Measurements from ENCODE around the gene TMEM121B.
A peak's percentile ranks its signal among the peaks of the same experiment; 100 is the strongest.
"Not testable (repeated sequence)": the region's sequence is repeated elsewhere in the genome, so short reads cannot be mapped to it uniquely, and the experiment has no call there.

Gene TMEM121B

DNA sequence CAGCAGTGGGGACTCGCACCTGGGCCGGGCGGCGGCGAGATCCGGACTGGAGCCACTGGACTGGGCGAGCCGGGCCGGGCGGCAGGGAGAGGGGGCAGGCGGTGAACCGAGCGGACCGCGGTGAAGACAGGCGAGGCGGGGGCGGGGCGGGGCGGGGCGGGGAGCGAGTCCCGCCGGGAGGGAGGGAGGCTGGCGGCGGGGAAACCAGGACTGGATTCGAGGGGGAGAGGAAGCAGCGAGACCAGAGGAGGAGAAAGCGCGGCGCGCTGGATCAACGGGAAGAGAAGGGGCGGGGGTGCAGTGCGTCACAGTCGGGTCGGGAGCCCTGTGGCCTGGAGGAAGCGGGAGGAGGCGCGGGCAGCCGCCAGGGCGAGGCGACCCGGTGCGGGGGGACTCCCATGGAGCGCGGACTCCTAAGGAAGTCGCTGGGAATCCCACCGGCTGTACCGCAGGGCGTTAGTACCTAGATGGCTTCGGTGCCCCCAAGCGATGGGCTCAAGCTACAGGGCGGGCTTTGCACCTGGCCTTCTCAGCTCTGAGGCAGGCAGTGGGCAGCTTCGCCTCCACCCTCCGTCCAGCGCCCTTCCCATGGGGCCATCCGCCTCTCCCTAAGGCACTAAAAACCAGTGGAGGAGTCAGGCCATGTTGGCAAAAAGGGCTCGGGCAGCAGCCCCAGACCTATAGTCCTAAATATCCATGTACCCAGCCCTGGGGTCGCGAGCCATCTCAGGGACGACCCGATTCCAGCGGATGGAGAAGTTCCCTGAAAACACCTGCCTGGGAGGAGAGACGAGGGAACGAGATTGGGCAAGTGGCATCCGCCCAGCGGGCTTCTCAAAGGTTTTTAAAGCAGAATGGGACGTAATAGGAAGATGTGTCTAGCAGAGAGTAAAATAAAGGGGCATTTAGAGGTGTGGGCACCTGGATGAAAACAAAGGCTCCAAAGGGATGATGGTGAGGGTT, at the start of gene TMEM121B:
Gene TMEM121B (minus strand): TSS at position 128 of the 963 bp plus-strand sequence. CDS start 233 bp downstream, outside the sequence.
- no peak for DNase-seq (ENCODE audit: low read depth in 2 of 2)

DNA sequence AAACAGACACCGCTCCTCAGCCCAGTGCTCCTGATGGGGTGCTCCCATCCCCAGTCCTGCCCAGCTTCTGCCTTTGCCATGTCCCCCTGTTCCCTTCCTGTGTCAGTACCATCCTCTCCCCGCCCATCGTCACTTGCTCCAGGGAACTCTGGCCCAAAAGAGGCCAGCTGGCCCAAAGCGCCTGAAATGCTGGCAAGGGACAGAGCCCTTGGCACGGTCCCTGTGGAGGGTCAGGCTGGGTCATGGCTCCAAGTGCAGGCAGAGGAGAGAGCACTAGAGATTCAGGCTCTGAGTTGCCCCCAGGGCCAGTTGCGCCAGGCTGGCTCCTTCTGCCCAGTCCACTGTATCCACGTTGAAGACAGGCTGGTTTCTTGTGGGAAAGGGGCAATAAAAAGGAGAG, 46.3 kb upstream of the TMEM121B start:
- no peak for DNase-seq (ENCODE audit: low read depth in 2 of 2)

DNA sequence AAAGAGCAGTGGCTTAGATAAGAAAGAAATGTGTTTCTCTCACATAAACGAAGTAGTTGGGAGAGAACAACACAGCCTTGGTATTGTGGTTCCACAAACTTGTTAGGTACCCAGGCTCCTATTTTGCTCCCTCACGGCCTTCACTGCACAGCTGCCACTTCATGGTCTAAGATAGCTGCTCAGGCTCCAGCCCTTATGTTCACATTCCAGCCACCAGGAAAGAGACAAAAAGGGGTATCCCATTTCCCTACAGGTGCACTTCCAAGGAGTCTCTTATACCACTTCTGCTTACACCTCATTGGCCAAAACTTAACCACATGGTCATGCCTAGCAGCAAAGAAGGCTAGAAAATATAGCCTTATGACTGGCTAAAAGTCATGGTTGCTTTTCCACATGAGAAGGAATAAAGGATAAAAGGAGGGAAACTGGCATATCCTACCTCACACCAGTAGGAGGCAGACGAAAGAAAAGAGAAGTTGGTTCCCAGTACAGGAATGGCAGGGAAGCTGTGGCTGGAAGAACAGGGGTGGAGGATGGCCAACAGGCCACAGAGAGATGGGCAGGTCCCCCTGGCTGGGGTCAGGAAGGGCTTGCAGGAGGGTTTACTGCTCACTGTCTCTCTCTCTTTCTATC, 43.3 kb upstream of the TMEM121B start:
- DNase-seq (ENCODE audit: low read depth in 2 of 2), result no peak

DNA sequence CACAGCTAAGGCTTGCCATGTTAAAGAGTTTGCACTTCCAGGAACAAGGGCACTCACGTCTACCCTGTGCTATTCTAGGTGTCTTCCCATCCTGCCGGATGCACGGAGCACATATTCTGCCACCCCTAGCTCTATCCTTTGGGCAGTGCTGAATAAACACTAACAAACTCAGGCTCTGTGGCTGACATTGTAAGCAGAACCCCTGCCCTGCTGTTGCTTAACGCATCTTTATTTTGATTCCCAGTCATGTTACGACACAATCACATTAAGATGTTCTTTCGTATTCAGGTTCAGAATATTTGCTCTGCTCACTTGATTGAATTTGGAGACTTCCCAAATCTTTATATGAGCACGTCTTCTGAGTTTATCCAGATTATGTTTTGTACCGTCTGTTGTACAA, 41.6 kb upstream of the TMEM121B start:
- no peak for DNase-seq (ENCODE audit: low read depth in 2 of 2)

DNA sequence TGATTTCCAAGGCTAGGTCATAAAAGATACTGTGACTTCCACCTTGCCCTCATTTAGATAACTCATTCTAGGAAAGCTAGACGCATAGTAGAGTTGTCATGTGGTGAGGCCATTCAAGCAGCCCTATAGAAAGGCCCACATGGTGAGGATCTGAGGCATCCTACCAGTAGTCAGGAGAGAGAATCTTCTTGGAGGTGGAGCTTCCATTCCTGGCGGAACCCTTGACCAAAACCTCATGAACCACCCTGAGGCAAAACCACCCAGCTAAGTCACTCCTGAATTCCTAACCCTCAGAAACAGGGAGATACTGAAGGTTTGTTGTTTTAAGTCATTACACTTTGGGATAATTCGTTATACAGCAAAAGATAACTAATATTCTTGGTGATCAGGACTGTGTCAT, 40.8 kb upstream of the TMEM121B start:
- no peak for DNase-seq (ENCODE audit: low read depth in 2 of 2)

DNA sequence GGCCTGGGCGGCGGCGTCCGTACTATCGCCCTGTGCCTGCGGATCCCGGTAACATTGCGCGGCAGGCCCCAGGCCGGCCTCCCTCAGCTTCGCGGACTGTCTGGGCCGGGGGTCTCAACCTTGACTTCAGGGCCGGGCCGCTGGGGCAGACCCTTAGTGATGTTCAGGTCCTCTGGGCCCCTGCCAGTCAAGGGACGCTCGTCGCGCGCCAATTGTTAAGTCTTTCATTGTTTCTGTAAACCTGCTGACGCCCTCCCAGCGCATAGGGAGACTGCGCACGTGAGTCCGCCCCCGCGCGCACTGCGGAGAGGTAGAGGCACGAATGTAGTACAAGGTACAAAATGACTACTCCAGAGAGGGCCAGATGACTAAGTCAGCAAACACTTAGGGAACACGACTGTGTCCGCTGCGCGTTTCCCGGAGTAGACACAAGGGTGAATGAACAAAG, 38.4 kb upstream of the TMEM121B start:
- DNase-seq (ENCODE audit: low read depth in 2 of 2), result peak; percentile 25 to 30

DNA sequence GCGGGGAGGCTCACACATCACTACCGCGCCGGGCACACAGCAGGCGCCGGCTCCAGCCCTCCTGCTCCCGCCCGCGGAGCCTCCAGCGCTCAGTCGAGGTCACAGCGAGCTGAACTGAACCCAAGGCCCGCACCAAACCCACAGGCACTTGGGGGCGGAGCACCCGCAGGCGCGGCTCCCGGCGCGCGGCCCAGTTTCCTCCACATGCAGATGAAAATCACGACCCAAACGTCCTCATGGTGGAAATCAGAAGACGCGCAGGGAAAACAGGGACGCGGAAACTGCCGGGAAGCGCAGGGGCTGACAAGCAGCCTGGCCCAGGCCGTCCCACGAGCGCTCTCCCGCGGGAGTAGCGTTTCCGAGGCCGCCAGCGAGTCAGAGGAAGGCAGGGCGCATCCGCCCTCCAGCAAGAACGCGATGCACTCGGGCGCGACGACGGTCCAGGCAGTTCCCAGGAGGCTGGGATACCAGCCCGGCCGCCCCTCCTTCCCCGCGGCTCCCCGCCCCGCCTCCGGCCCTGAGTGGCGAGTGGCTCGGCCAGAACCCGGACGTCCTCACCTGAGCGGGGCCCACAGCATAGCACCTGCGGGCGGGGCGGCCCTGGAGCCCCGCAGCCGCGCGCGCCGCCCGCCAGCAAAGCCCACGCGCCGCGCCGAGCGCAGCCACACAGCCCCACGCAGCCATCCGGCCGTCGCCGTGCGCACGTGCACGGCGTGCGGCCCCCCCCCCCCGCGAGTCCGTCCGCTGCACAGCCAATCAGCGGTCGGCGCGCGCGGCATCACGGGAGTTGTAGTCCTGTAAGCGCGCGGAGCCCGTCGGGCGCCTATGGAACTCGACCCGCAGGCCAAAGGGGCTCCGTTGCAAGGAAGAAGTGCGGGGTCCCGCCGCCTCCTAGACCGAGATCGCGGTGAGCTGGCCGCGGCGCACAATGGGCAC, 37.7 kb upstream of the TMEM121B start, which contains the start of gene HDHD5:
Gene HDHD5 (minus strand): TSS at position 710 of the 936 bp plus-strand sequence. CDS start 26 bp downstream, at position 684.
- peak; percentile 81 to 86 for DNase-seq (ENCODE audit: low read depth in 2 of 2)

DNA sequence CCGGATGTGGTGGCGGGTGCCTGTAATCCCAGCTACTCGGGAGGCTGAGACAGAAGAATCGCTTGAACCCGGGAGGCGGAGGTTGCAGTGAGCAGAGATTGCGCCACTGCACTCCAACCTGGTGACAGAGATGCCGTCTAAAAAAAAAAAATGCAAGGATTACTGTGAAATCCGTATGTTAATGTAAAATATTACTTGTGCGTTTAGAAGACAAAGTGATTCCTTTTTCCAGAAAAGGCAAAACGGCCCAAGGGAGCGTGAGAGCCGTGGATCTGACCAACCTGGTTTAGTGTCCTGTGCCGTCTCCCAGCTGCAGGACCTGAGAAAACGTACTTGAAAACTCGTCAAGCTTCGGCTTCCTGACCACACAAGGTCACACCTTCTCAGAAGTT, 37.0 kb upstream of the TMEM121B start:
- DNase-seq (ENCODE audit: low read depth in 2 of 2), result no peak

DNA sequence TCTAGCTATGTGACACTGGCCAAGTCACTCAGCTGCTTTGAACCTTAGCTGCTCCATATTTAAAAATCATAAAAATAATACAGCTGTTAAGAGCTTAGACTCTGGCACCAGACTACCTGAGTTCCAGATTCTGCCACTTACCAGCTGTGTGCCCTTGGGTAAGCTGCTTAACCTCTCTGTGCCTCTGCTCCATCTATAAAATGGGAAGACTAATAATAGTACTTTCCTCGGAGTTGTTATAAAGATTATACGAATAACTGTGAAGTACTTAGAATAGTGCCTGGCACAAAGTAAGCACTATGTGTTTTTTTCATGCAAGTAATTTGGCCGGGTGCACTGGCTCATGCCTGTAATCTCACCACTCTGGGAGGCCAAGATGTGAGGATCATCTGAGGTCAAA, 36.6 kb upstream of the TMEM121B start:
- DNase-seq (ENCODE audit: low read depth in 2 of 2), result no peak

DNA sequence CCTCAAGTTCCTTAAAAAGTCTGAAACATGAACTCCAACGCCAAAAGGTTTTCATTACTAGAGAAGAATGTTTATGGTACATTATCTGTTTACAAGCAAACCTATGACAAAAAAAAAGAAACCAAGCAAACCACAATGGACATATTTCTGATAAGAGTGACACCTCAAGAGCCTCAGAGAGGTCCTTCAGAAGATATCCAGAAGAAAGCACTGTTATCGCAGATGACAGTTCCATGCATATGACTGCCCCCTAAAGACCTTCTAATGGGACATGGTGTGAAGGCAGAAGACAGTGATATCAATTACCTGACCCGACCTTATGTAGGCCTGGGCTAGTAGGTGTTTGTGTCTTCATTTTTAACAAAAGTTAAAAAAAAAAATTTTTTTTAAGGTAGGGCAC, 34.8 kb upstream of the TMEM121B start:
- DNase-seq (ENCODE audit: low read depth in 2 of 2), result no peak

DNA sequence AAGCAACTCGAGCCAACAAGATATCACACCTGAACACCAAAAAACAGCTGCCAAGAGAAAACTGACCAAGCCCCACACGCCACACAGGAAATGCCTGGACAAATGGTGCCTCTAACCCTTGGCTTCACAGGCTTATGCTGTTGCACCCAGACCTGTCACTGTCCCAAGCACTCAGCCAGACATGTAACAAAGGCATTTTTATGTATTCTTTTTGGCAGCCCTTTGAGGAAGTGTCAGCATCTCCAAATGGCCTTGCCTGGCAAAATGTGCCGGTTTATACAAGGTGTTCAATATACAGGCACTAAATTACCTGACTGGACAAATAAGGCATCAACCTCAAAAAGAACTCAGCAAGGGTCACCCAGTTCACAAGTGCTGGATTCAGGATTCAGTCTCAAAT, 31.8 kb upstream of the TMEM121B start:
- no peak for DNase-seq (ENCODE audit: low read depth in 2 of 2)

DNA sequence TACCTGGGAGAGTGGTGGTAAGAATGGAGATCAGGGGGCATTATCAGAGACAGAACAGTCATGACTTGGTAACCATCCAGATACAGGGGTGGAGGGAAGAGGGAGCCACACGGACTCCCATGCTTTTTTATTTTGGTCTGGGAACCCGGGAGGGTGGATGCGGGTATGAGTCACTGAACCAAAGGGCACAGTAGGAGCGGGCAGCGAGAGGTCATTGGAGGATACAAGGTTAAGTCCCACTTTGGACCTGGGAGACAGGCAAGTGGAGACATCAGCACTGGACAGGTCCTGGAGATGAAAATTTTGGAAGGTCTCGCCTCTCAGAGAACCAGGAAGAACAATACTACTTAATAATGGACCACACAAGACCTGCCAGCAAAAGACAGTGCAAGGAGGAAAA, 31.2 kb upstream of the TMEM121B start:
- DNase-seq (ENCODE audit: low read depth in 2 of 2), result no peak

DNA sequence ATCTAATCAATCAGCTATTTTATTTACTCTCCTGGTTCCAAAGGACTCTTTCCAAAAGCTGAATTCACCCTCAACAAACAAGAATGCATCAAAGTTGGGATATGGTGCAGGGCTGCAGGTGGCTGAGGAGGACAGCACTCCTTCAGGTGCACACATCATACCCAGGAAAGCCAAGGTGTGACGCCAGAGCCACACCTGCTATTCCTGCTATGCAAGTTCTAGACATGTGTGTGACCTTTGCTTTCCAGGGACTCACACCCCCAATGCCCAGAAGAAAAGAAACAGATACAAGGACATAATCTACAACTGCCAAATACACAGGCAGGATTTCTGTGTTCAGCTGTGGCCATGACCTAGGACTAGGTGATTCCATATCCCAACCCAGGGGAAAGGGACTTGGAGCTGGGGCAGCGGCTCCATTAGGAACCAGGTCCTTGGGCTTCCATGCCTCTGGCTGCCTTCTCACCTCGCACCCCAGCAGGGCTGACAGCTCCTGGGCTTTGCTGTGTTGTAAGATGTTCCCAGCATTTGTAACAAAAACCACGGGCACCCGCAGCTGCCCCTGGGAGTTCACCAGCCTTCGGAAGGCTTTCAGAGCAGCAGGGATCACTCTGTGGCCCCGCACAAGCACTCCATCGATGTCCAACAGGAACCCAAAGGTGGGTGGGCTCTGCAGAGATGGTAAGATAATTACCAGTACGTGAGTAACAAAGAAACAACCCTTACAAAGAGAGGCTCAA, 28.1 kb upstream of the TMEM121B start:
- DNase-seq (ENCODE audit: low read depth in 2 of 2), result no peak

DNA sequence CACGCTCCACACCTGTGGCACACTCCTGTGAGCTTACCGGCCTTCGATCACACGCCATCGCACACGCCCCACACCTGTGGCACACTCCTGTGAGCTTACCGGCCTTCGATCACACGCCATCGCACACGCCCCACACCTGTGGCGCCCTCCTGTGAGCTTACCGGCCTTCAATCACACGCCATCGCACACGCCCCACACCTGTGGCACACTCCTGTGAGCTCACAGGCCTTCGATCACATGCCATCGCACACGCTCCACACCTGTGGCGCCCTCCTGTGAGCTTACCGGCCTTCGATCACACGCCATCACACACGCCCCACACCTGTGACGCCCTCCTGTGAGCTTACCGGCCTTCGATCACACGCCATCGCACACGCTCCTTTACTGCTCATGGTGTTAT, 26.3 kb upstream of the TMEM121B start:
- not testable (repeated sequence) for DNase-seq (ENCODE audit: low read depth in 2 of 2)

DNA sequence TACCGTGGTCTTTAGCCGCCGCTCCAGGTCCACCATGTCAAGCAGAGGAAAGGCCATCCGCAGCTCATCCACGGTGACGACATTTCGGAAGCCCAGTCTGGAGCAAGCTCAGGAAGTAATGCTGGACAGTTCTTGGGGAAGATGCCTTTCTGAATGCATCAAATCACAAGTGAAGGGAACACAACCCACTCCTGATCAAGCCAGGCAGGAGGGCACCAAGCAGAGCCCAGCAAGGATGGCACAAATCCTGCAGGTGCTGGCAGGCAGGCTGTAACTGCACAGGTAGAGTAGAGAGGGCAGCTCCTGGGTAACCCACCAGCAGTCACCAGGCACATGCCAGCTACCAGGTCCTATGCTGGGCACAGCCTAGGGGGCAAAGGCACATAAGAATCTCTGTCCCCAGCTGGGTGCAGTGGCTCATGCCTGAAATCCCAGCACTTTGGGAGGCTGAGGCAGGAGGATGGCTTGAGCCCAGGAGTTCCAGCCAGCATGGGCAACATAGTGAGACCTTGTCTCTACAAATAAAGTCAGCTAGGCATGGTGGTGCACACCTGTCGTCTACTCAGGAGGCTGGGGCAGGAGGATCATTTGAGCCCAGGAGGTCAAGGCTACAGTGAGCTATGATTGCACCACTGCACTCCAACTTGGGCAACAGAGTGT, 24.0 kb upstream of the TMEM121B start:
- no peak for DNase-seq (ENCODE audit: low read depth in 2 of 2)

DNA sequence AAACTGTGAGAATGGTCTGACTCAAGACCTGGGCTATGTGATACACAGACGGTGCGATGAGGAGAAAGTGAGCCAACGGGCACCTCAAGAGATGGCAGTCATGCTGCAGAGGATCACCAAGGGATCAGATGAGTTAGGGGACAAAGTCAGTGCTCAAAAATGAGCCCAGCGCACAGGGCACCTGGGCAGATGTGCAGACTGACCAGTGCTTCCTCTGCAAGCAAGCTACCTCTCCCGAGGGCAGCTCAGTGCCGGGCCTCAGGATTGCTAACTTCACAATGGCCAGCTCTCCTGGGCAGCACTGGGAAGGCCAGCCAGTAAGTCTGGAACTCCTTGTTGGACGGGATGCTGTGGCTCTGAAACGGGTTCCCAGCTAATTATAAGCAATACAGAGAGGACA, 22.7 kb upstream of the TMEM121B start:
- DNase-seq (ENCODE audit: low read depth in 2 of 2), result no peak

DNA sequence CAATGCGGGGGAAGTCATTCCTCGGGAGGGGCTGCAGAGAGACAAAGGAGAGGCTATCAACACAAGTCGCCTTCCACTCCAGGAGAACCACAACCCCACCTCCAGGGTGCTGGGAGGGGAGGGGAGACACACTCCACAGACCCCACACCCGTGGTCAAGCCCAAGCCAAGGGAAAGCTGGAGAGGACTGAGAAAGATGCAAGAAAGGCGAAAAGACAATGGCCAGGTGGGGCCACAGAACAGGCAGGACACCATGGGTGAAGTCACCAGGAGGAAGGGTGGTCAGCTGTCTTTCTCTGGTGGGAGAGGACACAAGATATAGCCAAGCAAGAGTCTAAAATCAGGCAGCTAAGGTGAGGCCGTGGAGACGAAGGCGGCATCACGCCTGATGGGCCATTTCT, 21.9 kb upstream of the TMEM121B start:
- DNase-seq (ENCODE audit: low read depth in 2 of 2), result no peak

DNA sequence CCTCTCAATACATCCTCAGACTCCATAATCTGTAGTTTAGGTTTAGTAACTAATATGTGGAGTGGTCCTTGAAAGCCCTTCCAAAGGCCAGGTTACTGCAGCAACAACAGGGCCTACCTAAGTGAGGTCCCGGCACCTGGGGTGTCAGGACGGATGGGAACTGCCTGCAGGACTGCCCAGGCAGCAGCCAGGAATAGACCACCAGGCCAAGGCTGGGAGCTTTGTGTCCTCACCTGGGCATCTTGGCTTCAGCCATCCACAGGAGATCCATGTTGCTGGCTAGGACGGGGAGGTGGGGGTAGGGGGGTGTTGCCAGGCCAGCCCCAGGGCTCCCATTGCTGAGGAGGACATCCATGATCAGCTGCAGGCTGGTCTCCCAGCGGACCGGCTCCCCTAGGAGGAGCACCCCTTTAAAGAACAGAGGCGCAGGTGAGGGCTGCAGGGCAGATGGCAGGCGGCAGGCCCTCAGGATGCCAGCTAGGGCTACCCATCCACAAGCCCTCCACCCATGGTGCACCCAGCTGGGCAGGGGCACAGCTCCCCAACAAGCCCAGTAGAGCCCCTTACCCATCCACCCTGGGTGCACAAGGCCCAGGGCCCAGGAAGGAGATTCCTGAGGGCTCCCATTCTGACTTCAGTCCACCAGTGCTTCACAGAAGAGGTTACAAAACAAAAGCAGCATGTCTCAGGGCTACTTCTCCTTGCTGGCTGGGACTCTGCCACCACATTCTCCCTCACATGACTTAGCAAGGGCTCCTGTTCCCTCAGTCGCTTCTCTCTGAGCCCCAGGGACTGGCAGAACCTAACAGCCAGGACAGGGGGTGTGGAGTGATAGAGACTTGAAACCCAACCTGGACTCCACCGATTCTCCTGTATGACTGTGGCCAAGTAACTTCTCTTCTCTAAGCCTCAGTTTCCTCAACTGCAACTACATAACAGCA, 19.9 kb upstream of the TMEM121B start:
- no peak for DNase-seq (ENCODE audit: low read depth in 2 of 2)

DNA sequence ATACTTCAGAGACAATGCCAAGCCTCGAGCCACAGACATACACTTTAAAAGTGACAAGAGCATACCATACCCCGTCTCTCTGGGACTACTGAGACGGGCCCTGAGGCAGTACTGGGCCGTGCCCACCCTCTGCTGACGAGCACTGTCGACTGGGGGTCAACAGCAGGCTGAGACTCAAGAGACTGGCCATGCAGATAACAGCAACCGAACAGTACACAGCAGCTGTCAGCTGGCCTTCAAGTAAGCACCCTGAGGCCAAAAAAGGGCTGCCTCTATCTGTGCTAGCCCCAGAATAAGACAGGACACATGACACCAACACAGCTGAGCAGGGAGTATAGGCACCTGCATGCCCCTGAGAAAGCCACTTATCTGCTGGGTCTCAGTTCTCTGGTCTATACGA, 18.9 kb upstream of the TMEM121B start:
- DNase-seq (ENCODE audit: low read depth in 2 of 2), result no peak
